ENCODE measurements around the gene TIA1. TPM values are rescaled to one million over a fixed set of nuclear protein-coding genes. Genes with fewer than 3 reads are reported as not detected.
"Not testable (repeated sequence)": the region's sequence is repeated elsewhere in the genome, so short reads cannot be mapped to it uniquely, and the experiment has no call there.

TIA1 gene
- polyA plus RNA-seq, 1 donor from 2014 or later = 1,297 TPM

DNA sequence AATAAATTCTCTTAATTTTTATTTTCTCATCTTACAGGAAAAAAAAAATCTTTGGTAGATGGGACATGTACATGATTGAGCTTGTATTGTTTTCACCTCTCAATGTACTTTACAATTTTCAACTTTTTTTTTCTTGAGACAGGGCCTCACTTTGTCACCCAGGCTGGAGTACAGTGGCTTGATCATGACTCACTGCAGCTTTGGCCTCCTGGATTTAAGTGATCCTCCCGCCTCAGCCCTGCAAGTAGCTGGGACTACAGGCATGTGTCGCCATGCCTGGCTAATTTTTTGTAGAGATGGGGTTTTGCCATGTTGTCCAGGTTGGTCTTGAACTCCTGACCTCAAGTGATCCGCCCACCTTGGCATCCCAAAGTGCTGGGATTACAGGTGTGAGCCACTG lies 25.1 kb downstream of the TIA1 start:
- Histone ChIP-seq H3K36me3 (ENCODE audit: insufficient read depth, low read length) (peaks cover 12% of the 10 kb centered on the region), H3K79me2 (replicated peaks; ENCODE audit: insufficient read depth, low read length) (peaks cover 13% of the 10 kb centered on the region), H4K20me1 (ENCODE audit: insufficient read depth) (peaks cover 11% of the 10 kb centered on the region)
- not testable (repeated sequence) for H3K9me3 ChIP-seq (ENCODE audit: low read length); H3K4me3 ChIP-seq (ENCODE audit: low read length); H3K4me2 ChIP-seq (ENCODE audit: low read length); H3K27ac ChIP-seq (ENCODE audit: low read length); H3K9ac ChIP-seq (ENCODE audit: low read length); H2AFZ ChIP-seq (ENCODE audit: low read depth, low read length); H3F3A ChIP-seq (ENCODE audit: insufficient read depth, low read length, poor library complexity, severe bottlenecking); H3K9me2 ChIP-seq (ENCODE audit: insufficient read depth, low read length); H3K27me3 ChIP-seq (ENCODE audit: insufficient read depth, low read depth, low read length)

DNA sequence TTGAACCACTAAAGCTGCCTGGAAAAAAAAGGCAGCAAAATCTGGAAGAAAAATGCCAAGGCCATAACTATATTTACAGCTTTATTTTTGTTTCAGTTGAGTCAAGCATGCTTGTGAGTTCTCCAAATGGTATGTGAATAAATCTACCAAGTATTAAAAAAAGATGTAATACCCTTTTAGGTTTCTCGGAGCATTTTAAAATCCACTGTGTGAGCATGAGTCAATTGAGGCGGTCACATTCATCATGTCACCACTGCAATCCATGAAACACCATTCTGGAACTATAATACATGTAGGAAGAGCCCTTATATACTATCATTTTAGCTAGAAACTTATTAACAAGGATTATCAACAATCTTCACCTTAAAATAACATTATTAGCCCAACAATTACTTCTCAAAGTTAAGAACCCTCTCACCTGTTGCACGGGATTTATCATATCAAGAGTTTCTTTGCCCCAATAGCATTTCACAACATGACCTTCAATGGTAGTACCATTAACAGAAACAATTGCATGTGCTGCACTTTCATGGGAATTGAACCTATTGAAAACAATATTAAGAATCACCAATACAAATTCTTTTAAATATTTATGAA lies 33.4 kb downstream of the TIA1 start:
- Histone ChIP-seq H2AFZ (ENCODE audit: low read depth, low read length) (no peak overlapping the region), H3K9ac (ENCODE audit: low read length) (no peak overlapping the region), H3K27me3 (ENCODE audit: insufficient read depth, low read depth, low read length) (no peaks in the 10 kb centered on the region), H3K4me2 (ENCODE audit: low read length) (no peak overlapping the region), H3K4me3 (ENCODE audit: low read length) (no peak overlapping the region), H3K79me2 (replicated peaks; ENCODE audit: insufficient read depth, low read length) (peaks cover 4% of the 10 kb centered on the region), H3K36me3 (ENCODE audit: insufficient read depth, low read length) (peaks cover 25% of the 10 kb centered on the region), H3F3A (ENCODE audit: insufficient read depth, low read length, poor library complexity, severe bottlenecking) (peaks cover 5% of the 10 kb centered on the region), H3K27ac (ENCODE audit: low read length) (no peak overlapping the region), H4K20me1 (ENCODE audit: insufficient read depth) (peaks cover 5% of the 10 kb centered on the region), H3K9me3 (ENCODE audit: low read length) (no peaks in the 10 kb centered on the region), H3K9me2 (ENCODE audit: insufficient read depth, low read length) (no peaks in the 10 kb centered on the region)
- TF ChIP-seq EZH2 (IDR thresholded peaks at IDR 0.05; ENCODE audit: borderline replicate concordance, insufficient read depth, low read length, poor library complexity, severe bottlenecking) = no peak
- TF ChIP-seq, protein P1, sequence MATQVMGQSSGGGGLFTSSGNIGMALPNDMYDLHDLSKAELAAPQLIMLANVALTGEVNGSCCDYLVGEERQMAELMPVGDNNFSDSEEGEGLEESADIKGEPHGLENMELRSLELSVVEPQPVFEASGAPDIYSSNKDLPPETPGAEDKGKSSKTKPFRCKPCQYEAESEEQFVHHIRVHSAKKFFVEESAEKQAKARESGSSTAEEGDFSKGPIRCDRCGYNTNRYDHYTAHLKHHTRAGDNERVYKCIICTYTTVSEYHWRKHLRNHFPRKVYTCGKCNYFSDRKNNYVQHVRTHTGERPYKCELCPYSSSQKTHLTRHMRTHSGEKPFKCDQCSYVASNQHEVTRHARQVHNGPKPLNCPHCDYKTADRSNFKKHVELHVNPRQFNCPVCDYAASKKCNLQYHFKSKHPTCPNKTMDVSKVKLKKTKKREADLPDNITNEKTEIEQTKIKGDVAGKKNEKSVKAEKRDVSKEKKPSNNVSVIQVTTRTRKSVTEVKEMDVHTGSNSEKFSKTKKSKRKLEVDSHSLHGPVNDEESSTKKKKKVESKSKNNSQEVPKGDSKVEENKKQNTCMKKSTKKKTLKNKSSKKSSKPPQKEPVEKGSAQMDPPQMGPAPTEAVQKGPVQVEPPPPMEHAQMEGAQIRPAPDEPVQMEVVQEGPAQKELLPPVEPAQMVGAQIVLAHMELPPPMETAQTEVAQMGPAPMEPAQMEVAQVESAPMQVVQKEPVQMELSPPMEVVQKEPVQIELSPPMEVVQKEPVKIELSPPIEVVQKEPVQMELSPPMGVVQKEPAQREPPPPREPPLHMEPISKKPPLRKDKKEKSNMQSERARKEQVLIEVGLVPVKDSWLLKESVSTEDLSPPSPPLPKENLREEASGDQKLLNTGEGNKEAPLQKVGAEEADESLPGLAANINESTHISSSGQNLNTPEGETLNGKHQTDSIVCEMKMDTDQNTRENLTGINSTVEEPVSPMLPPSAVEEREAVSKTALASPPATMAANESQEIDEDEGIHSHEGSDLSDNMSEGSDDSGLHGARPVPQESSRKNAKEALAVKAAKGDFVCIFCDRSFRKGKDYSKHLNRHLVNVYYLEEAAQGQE (IDR thresholded peaks at IDR 0.05; ENCODE audit: borderline replicate concordance) = no peak
- no peak for TF ChIP-seq POLR2AphosphoS5 (IDR thresholded peaks at IDR 0.05)
- TF ChIP-seq TAF1 (IDR thresholded peaks at IDR 0.05; ENCODE audit: low read depth) = no peak
- no peak for TF ChIP-seq EP300 (conservative IDR thresholded peaks at IDR 0.05; ENCODE audit: poor library complexity, severe bottlenecking)

DNA sequence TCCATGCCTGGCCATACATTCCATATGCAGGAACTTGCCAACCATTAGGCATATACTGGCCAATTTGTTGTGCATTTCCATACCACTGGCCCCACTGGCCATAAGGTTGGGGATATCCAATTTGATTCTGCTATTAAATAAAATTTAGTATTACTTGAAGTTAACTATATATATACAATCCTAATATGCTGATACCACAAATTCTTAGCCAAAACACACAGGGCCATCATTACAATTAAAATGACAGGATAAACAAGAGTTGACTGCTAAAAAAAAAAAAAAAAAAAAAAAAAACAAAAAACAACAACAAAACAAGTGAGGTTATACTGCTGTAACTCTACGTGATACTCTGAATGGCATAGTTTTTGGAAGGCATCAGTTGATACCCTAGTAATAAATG lies 34.1 kb downstream of the TIA1 start:
- Histone ChIP-seq H3K9me2 (ENCODE audit: insufficient read depth, low read length) (no peaks in the 10 kb centered on the region), H3K9me3 (ENCODE audit: low read length) (no peaks in the 10 kb centered on the region), H3K79me2 (replicated peaks; ENCODE audit: insufficient read depth, low read length) (no peaks in the 10 kb centered on the region), H3K4me2 (ENCODE audit: low read length) (no peak overlapping the region), H3K9ac (ENCODE audit: low read length) (no peak overlapping the region), H3K27me3 (ENCODE audit: insufficient read depth, low read depth, low read length) (no peaks in the 10 kb centered on the region), H3K27ac (ENCODE audit: low read length) (no peak overlapping the region), H3K4me3 (ENCODE audit: low read length) (no peak overlapping the region), H4K20me1 (ENCODE audit: insufficient read depth) (peaks cover 4% of the 10 kb centered on the region), H3K36me3 (ENCODE audit: insufficient read depth, low read length) (peaks cover 24% of the 10 kb centered on the region), H3F3A (ENCODE audit: insufficient read depth, low read length, poor library complexity, severe bottlenecking) (peaks cover 5% of the 10 kb centered on the region), H2AFZ (ENCODE audit: low read depth, low read length) (no peak overlapping the region)
- no peak for TF ChIP-seq EZH2 (IDR thresholded peaks at IDR 0.05; ENCODE audit: borderline replicate concordance, insufficient read depth, low read length, poor library complexity, severe bottlenecking)
- no peak for TF ChIP-seq RAD21 (conservative IDR thresholded peaks at IDR 0.05)
